Suprapubic skin (tissue), 4 donors: ENCODE data around the gene ITSN2. TPM values are rescaled to one million over a fixed set of nuclear protein-coding genes. Genes with fewer than 3 reads are reported as not detected.

ENCODE experiments used
- DNase-seq, 2 donors: peaks; one replicate each; pipeline ENCODE4 v3.0.0-alpha.2; 2019; ENCODE audit warnings: low spot score in 2 of 2
- H3K27ac ChIP-seq: fragments of 200-600 bp; sonication (generic); one replicate; pipeline ENCODE4 v1.5.1; 2019
- H3K27me3 ChIP-seq: fragments of 200-600 bp; sonication (generic); one replicate; pipeline ENCODE4 v1.5.1; 2019
- H3K36me3 ChIP-seq: fragments of 200-600 bp; sonication (generic); one replicate; pipeline ENCODE4 v1.5.1; 2019
- H3K4me1 ChIP-seq: fragments of 200-600 bp; sonication (generic); one replicate; pipeline ENCODE4 v1.5.1; 2019
- H3K4me3 ChIP-seq: fragments of 200-600 bp; sonication (generic); one replicate; pipeline ENCODE4 v1.5.1; 2019; ENCODE audit warnings: mild to moderate bottlenecking
- H3K9me3 ChIP-seq: fragments of 200-600 bp; sonication (generic); one replicate; pipeline ENCODE4 v1.5.1; 2019
- EP300 ChIP-seq: sonication (generic); formaldehyde crosslinking; IDR thresholded peaks from one replicate; pipeline ENCODE4 v1.6.1; 2017; ENCODE audit warnings: antibody characterized with exemption
- POLR2A ChIP-seq, 2 donors: fragments of 450-650 bp; IDR thresholded peaks; one replicate each; pipeline ENCODE4 v1.6.1; 2017; ENCODE audit warnings: antibody characterized with exemption in 2 of 2, mild to moderate bottlenecking in 2 of 2, moderate library complexity in 2 of 2
- POLR2AphosphoS5 ChIP-seq, 3 donors: sonication (generic); formaldehyde crosslinking; IDR thresholded peaks; one replicate each; pipeline ENCODE4 v1.6.1; 2017; ENCODE audit warnings: antibody characterized with exemption in 3 of 3
- WGBS: methylation state at CpG from one replicate; pipeline ENCODE4 v1.1.5; 2018; 5-methylcytosine and 5-hydroxymethylcytosine counted together
- total RNA-seq, 4 donors: library from RNA; depleted of rRNA; stranded (reverse); fragments of >200 nt; gene quantifications; one replicate each; pipeline ENCODE4 v1.1.0, GENCODE V29; 2016
- TF ChIP-seq, protein P1 (sequence below), 2 donors: fragments of 200-600 bp in 1 of 2; fragments of 450-650 bp in 1 of 2; sonication (generic) in 1 of 2; IDR thresholded peaks; one replicate each; pipeline ENCODE4 v1.5.1; 2016 to 2019; ENCODE audit warnings: antibody characterized with exemption in 2 of 2, mild to moderate bottlenecking in 1 of 2, moderate library complexity in 1 of 2

The ITSN2 gene
- total RNA-seq, 4 donors from 2014 or later = 65.8 to 92.6 (median 69.7) TPM

DNA sequence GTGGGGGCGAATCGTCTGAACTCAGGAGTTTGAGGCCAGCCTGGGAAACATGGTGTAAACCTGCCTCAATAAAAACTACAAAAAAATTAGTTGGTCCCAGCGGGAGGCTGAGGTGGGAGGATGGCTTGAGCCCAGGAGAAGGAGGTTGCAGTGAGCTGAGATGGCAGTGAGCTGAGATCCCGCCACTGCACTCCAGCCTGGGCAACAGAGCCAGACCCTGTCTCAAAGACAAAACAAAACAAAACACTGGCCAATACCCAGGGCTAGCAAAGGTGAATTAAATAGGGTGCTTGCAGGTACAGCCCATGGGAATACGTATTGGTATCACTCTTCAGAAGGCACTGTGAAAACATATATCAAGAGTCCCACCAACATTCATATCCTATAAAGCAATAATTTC is 7.0 kb downstream of the ITSN2 start:
- no peaks in the 10 kb centered on the region for H3K36me3 ChIP-seq
- TF ChIP-seq, protein P1, sequence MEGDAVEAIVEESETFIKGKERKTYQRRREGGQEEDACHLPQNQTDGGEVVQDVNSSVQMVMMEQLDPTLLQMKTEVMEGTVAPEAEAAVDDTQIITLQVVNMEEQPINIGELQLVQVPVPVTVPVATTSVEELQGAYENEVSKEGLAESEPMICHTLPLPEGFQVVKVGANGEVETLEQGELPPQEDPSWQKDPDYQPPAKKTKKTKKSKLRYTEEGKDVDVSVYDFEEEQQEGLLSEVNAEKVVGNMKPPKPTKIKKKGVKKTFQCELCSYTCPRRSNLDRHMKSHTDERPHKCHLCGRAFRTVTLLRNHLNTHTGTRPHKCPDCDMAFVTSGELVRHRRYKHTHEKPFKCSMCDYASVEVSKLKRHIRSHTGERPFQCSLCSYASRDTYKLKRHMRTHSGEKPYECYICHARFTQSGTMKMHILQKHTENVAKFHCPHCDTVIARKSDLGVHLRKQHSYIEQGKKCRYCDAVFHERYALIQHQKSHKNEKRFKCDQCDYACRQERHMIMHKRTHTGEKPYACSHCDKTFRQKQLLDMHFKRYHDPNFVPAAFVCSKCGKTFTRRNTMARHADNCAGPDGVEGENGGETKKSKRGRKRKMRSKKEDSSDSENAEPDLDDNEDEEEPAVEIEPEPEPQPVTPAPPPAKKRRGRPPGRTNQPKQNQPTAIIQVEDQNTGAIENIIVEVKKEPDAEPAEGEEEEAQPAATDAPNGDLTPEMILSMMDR (IDR thresholded peaks at IDR 0.05) = no peak
- TF ChIP-seq POLR2A (IDR thresholded peaks at IDR 0.05) (no peak), POLR2AphosphoS5 (IDR thresholded peaks at IDR 0.05) (no peak), EP300 (no peak)
- DNase-seq = no peak
- H3K9me3 ChIP-seq = no peaks in the 10 kb centered on the region
- no peak overlapping the region for H3K27ac ChIP-seq
- 95% methylated on average over 5 of the region's 5 CpGs for WGBS
- no peak overlapping the region for H3K4me3 ChIP-seq
- peaks cover 36% of the 10 kb centered on the region for H3K4me1 ChIP-seq
- no peaks in the 10 kb centered on the region for H3K27me3 ChIP-seq

DNA sequence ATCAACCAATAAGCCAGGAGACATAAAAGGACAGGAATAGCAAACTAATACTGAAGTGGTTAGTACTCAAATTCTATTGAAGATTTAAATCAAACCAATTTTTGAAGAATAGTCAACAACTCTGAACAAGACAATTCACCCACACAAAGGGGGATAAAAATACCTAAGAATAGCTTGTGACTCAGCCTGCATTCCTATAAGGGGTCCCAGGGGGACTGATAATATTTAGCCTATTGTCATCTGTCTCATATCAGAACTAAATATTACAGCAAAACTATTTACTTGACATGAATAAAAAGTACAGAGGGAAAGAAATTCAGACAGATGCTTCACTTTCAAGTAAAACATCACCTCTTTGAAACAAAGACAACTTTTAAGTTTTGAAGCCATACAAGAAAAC is 7.7 kb downstream of the ITSN2 start:
- Histone ChIP-seq H3K4me3 (no peak overlapping the region), H3K27ac (no peak overlapping the region), H3K4me1 (peaks cover 29% of the 10 kb centered on the region), H3K27me3 (no peaks in the 10 kb centered on the region), H3K36me3 (no peaks in the 10 kb centered on the region), H3K9me3 (no peaks in the 10 kb centered on the region)
- no peak for DNase-seq
- TF ChIP-seq POLR2AphosphoS5 (IDR thresholded peaks at IDR 0.05) = no peak
- TF ChIP-seq POLR2A (IDR thresholded peaks at IDR 0.05) = no peak
- TF ChIP-seq, protein P1 (IDR thresholded peaks at IDR 0.05) = no peak
- TF ChIP-seq EP300 = no peak

DNA sequence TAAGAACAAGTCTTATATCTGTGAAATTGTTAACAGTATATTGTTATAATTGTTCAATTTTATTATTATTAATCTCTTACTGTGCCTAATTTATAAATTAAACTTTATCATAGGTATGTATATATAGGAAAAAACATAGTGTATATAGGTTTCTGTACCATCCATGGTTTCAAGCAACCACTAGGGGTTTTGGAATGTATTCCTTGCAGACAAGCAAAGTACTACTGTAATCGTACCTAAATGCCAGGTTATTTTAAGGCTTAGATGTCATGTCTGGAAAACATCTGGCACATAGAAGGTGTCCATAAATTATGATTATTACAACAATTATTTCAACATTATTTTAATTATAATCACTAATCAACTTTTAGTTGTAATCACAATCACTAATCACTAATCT is 8.4 kb downstream of the ITSN2 start:
- H3K9me3 ChIP-seq = no peaks in the 10 kb centered on the region
- DNase-seq = no peak
- peaks cover 26% of the 10 kb centered on the region for H3K4me1 ChIP-seq
- TF ChIP-seq POLR2A (IDR thresholded peaks at IDR 0.05) (no peak), POLR2AphosphoS5 (IDR thresholded peaks at IDR 0.05) (no peak), EP300 (no peak)
- TF ChIP-seq, protein P1 (IDR thresholded peaks at IDR 0.05) = no peak
- WGBS = 27% methylated on average over 1 of the region's 1 CpG
- H3K27ac ChIP-seq = no peak overlapping the region
- H3K4me3 ChIP-seq = no peak overlapping the region
- H3K27me3 ChIP-seq = no peaks in the 10 kb centered on the region
- no peaks in the 10 kb centered on the region for H3K36me3 ChIP-seq

DNA sequence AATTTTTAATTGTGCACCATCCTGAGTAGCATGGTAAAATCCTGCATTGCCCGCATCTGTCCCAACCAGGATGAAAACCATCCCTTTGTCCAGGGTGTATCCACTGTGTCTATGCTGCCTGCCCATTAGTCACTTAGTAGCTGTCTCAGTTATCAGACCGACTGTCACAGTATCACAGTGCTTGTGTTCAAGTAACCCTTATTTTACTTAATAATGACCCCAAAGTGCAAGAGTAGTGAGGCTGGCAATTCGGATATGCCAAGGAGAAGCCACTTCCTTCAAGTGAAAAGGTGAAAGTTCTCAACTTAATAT is 8.8 kb downstream of the ITSN2 start:
- Histone ChIP-seq H3K4me1 (peaks cover 26% of the 10 kb centered on the region), H3K9me3 (no peaks in the 10 kb centered on the region), H3K36me3 (no peaks in the 10 kb centered on the region), H3K4me3 (no peak overlapping the region), H3K27ac (no peak overlapping the region), H3K27me3 (no peaks in the 10 kb centered on the region)
- no peak for DNase-seq
- WGBS = 69% methylated on average over 3 of the region's 3 CpGs
- TF ChIP-seq POLR2AphosphoS5 (IDR thresholded peaks at IDR 0.05) = no peak
- TF ChIP-seq, protein P1 (IDR thresholded peaks at IDR 0.05) = no peak
- no peak for TF ChIP-seq POLR2A (IDR thresholded peaks at IDR 0.05)
- TF ChIP-seq EP300 = no peak

DNA sequence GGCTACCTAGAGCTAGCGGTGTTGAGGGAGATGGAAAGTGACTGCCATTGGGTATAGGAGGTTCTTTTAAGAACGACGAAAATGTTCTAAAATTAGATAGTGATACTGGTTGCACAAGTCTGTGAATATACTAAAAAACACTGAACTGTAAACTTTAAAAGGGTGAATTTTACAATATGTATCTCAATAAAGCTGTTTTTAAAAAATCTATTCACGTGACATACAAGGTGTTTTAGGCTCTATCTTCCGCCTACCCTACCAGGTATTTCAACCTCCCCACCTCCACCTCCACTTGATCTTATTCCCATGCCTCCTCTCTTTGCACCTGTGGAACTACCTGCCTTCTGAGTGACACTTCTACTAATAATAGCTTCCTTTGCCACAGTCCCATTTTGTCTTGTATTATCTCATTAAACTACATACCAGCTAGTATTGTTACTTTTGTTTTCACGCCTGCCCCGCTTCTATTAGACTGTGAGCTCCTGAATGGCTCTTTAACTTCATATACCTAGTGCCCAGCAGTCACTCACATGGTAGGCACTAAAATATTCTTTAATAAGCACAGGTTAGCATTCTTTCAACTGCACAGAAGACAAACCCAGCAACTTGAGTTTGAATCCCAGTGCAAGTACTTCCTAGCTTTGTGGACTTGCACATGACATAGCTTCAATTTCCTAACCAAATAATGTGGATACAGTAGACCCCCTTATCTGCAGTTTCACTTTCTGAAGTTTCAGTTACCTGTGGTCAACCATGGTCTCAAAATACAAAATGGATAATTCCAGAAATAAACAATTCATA is 9.3 kb downstream of the ITSN2 start:
- H3K9me3 ChIP-seq = no peaks in the 10 kb centered on the region
- 88% methylated on average over 7 of the region's 7 CpGs for WGBS
- no peak for DNase-seq
- H3K36me3 ChIP-seq = no peaks in the 10 kb centered on the region
- peaks cover 26% of the 10 kb centered on the region for H3K4me1 ChIP-seq
- TF ChIP-seq, protein P1 (IDR thresholded peaks at IDR 0.05) = no peak
- TF ChIP-seq POLR2AphosphoS5 (IDR thresholded peaks at IDR 0.05) (no peak), POLR2A (IDR thresholded peaks at IDR 0.05) (no peak), EP300 (no peak)
- H3K27ac ChIP-seq = no peak overlapping the region
- no peaks in the 10 kb centered on the region for H3K27me3 ChIP-seq
- no peak overlapping the region for H3K4me3 ChIP-seq
